Skeletal muscle satellite cell (primary cell): Measurements from ENCODE around the gene UNK.

Experiments
- H3K27me3 ChIP-seq: 2 replicates; pipeline ENCODE4 v1.7.0; 2013; ENCODE audit warnings: low read length; ENCODE audit not compliant: control insufficient read depth, insufficient read depth
- H3K36me3 ChIP-seq: 2 replicates; pipeline ENCODE4 v1.7.0; 2013; ENCODE audit warnings: mild to moderate bottlenecking, control low read depth, low read length; ENCODE audit not compliant: insufficient read depth
- H3K4me1 ChIP-seq: 2 replicates; pipeline ENCODE4 v1.7.0; 2013; ENCODE audit warnings: low read length; ENCODE audit not compliant: control insufficient read depth, insufficient read depth
- H3K4me2 ChIP-seq: 2 replicates; pipeline ENCODE4 v1.7.0; 2013; ENCODE audit warnings: mild to moderate bottlenecking, low read length
- H3K4me3 ChIP-seq: 2 replicates; pipeline ENCODE4 v1.7.0; 2013; ENCODE audit warnings: low read length
- H3K9ac ChIP-seq: 2 replicates; pipeline ENCODE4 v1.7.0; 2013; ENCODE audit warnings: mild to moderate bottlenecking, low read depth, low read length, moderate library complexity
- H3K9me3 ChIP-seq: replicated peaks from 2 replicates; pipeline ENCODE4 v1.7.0; 2013; ENCODE audit warnings: mild to moderate bottlenecking, control low read depth, low read length

The UNK gene

GRCh38 chr17:75811174-75811573, 26.6 kb downstream of the UNK start:
- Histone ChIP-seq H3K4me2 (no peak overlapping the region), H3K4me1 (peaks cover 34% of the 10 kb centered on the region), H3K36me3 (peaks cover 37% of the 10 kb centered on the region), H3K27me3 (no peaks in the 10 kb centered on the region), H3K9me3 (no peaks in the 10 kb centered on the region), H3K9ac (no peak overlapping the region), H3K4me3 (no peak overlapping the region)

GRCh38 chr17:75812096-75813013, 27.7 kb downstream of the UNK start:
- H3K4me1 ChIP-seq = peaks cover 34% of the 10 kb centered on the region
- no peak overlapping the region for H3K9ac ChIP-seq
- no peaks in the 10 kb centered on the region for H3K9me3 ChIP-seq
- no peak overlapping the region for H3K4me2 ChIP-seq
- H3K4me3 ChIP-seq = no peak overlapping the region
- no peaks in the 10 kb centered on the region for H3K27me3 ChIP-seq
- peaks cover 37% of the 10 kb centered on the region for H3K36me3 ChIP-seq

- no peaks in the 10 kb centered on the region for H3K9me3 ChIP-seq
- no peak overlapping the region for H3K4me3 ChIP-seq
- H3K9ac ChIP-seq = no peak overlapping the region
- peaks cover 29% of the 10 kb centered on the region for H3K4me1 ChIP-seq
- no peak overlapping the region for H3K4me2 ChIP-seq
- no peaks in the 10 kb centered on the region for H3K27me3 ChIP-seq
- peaks cover 43% of the 10 kb centered on the region for H3K36me3 ChIP-seq
Measured at GRCh38 chr17:75813081-75814020, 28.7 kb downstream of the UNK start.

GRCh38 chr17:75814021-75814395, 29.4 kb downstream of the UNK start:
- Histone ChIP-seq H3K9me3 (no peaks in the 10 kb centered on the region), H3K27me3 (no peaks in the 10 kb centered on the region), H3K4me2 (no peak overlapping the region), H3K4me1 (peaks cover 24% of the 10 kb centered on the region), H3K9ac (no peak overlapping the region), H3K36me3 (peaks cover 49% of the 10 kb centered on the region), H3K4me3 (no peak overlapping the region)

GRCh38 chr17:75814900-75815373, 30.3 kb downstream of the UNK start:
- peak overlapping the region; percentile 22 for H3K9ac ChIP-seq
- no peak overlapping the region for H3K4me3 ChIP-seq
- no peaks in the 10 kb centered on the region for H3K9me3 ChIP-seq
- peak overlapping the region; percentile 12 for H3K4me2 ChIP-seq
- no peaks in the 10 kb centered on the region for H3K27me3 ChIP-seq
- peaks cover 55% of the 10 kb centered on the region for H3K36me3 ChIP-seq
- H3K4me1 ChIP-seq = peaks cover 15% of the 10 kb centered on the region

GRCh38 chr17:75815399-75815798, 30.8 kb downstream of the UNK start:
- peaks cover 56% of the 10 kb centered on the region for H3K36me3 ChIP-seq
- no peaks in the 10 kb centered on the region for H3K9me3 ChIP-seq
- H3K4me2 ChIP-seq = no peak overlapping the region
- peak overlapping the region; percentile 22 for H3K9ac ChIP-seq
- peaks cover 10% of the 10 kb centered on the region for H3K4me1 ChIP-seq
- H3K27me3 ChIP-seq = no peaks in the 10 kb centered on the region
- no peak overlapping the region for H3K4me3 ChIP-seq

- Histone ChIP-seq H3K9me3 (no peaks in the 10 kb centered on the region), H3K4me3 (no peak overlapping the region), H3K27me3 (no peaks in the 10 kb centered on the region), H3K4me2 (no peak overlapping the region), H3K36me3 (peaks cover 60% of the 10 kb centered on the region), H3K4me1 (peaks cover 10% of the 10 kb centered on the region), H3K9ac (no peak overlapping the region)
Measured at GRCh38 chr17:75816693-75817092, 32.1 kb downstream of the UNK start.

- Histone ChIP-seq H3K27me3 (no peaks in the 10 kb centered on the region), H3K36me3 (peaks cover 58% of the 10 kb centered on the region), H3K4me2 (no peak overlapping the region), H3K4me1 (peaks cover 10% of the 10 kb centered on the region), H3K9me3 (no peaks in the 10 kb centered on the region), H3K9ac (no peak overlapping the region), H3K4me3 (no peak overlapping the region)
Measured at GRCh38 chr17:75817571-75817970, 33.0 kb downstream of the UNK start.

GRCh38 chr17:75818326-75818885, 33.8 kb downstream of the UNK start:
- Histone ChIP-seq H3K4me1 (peaks cover 10% of the 10 kb centered on the region), H3K9ac (no peak overlapping the region), H3K36me3 (peaks cover 56% of the 10 kb centered on the region), H3K9me3 (no peaks in the 10 kb centered on the region), H3K4me3 (no peak overlapping the region), H3K4me2 (no peak overlapping the region), H3K27me3 (no peaks in the 10 kb centered on the region)

- Histone ChIP-seq H3K4me3 (no peak overlapping the region), H3K4me2 (no peak overlapping the region), H3K36me3 (peaks cover 58% of the 10 kb centered on the region), H3K9ac (no peak overlapping the region), H3K27me3 (no peaks in the 10 kb centered on the region), H3K4me1 (peaks cover 10% of the 10 kb centered on the region), H3K9me3 (no peaks in the 10 kb centered on the region)
Measured at GRCh38 chr17:75819116-75819515, 34.5 kb downstream of the UNK start.

- Histone ChIP-seq H3K4me2 (no peak overlapping the region), H3K9ac (no peak overlapping the region), H3K4me1 (peaks cover 7% of the 10 kb centered on the region), H3K27me3 (no peaks in the 10 kb centered on the region), H3K4me3 (no peak overlapping the region), H3K9me3 (no peaks in the 10 kb centered on the region), H3K36me3 (peaks cover 54% of the 10 kb centered on the region)
Measured at GRCh38 chr17:75819678-75820077, 35.1 kb downstream of the UNK start.
